Measurements from ENCODE around the gene SIGLEC5.
"Not testable (repeated sequence)": the region's sequence is repeated elsewhere in the genome, so short reads cannot be mapped to it uniquely, and the experiment has no call there.

Gene SIGLEC5

GRCh38 chr19:51630315-51630714, at the start of gene SIGLEC5:
TSS of gene SIGLEC5 (minus strand) at chr19:51630401. CDS start at chr19:51630335, 66 bp downstream.
- DNase-seq (ENCODE audit: low spot score); H3K4me3 ChIP-seq; H3K27ac ChIP-seq: not testable (repeated sequence)

GRCh38 chr19:51676566-51677083, 46.4 kb upstream of the SIGLEC5 start:
- H3K27ac ChIP-seq, result no peak overlapping the region
- TF ChIP-seq CTCF (IDR thresholded peaks at IDR 0.05), result no peak
- no peak overlapping the region for H3K4me3 ChIP-seq
- no peak for DNase-seq (ENCODE audit: low spot score)

- H3K27ac ChIP-seq; DNase-seq (ENCODE audit: low spot score); H3K4me3 ChIP-seq: not testable (repeated sequence)
These were observed 45.8 kb upstream of the SIGLEC5 start for GRCh38 chr19:51675911-51676565.

GRCh38 chr19:51668216-51668615, 38.0 kb upstream of the SIGLEC5 start:
- DNase-seq (ENCODE audit: low spot score), result no peak
- Histone ChIP-seq H3K4me3 (no peak overlapping the region), H3K27ac (no peak overlapping the region)
- no peak for TF ChIP-seq CTCF (IDR thresholded peaks at IDR 0.05)

GRCh38 chr19:51664997-51665396, 34.8 kb upstream of the SIGLEC5 start:
- DNase-seq (ENCODE audit: low spot score), result no peak
- Histone ChIP-seq H3K27ac (no peak overlapping the region), H3K4me3 (no peak overlapping the region)
- no peak for TF ChIP-seq CTCF (IDR thresholded peaks at IDR 0.05)

- H3K4me3 ChIP-seq, result no peak overlapping the region
- DNase-seq (ENCODE audit: low spot score), result no peak
- H3K27ac ChIP-seq, result no peak overlapping the region
- TF ChIP-seq CTCF (IDR thresholded peaks at IDR 0.05), result no peak
These were observed 33.9 kb upstream of the SIGLEC5 start for GRCh38 chr19:51664131-51664530.

GRCh38 chr19:51663650-51664049, 33.4 kb upstream of the SIGLEC5 start:
- H3K27ac ChIP-seq, result no peak overlapping the region
- H3K4me3 ChIP-seq, result no peak overlapping the region
- DNase-seq (ENCODE audit: low spot score), result no peak
- TF ChIP-seq CTCF (IDR thresholded peaks at IDR 0.05), result no peak

GRCh38 chr19:51660975-51661600, 30.9 kb upstream of the SIGLEC5 start:
- H3K27ac ChIP-seq, result no peak overlapping the region
- H3K4me3 ChIP-seq, result no peak overlapping the region
- no peak for DNase-seq (ENCODE audit: low spot score)
- TF ChIP-seq CTCF (IDR thresholded peaks at IDR 0.05), result peak; percentile 22
